ENCODE results near the gene TNRC18. TPM values are rescaled to one million over a fixed set of nuclear protein-coding genes. Genes with fewer than 3 reads are reported as not detected.

TNRC18 gene
- total and polyA plus RNA-seq, 9 of the 15 experiments (the other 6 are each of a cell fraction or from before 2014, with no cell fraction given): 0.03 to 43.2 (median 18.0) TPM

GRCh38 chr7:5425507-5426225 lies 2.0 kb upstream of the TNRC18 start (continued):
- TF ChIP-seq THRB (CRISPR knock-in tag; conservative IDR thresholded peaks at IDR 0.05): peak; percentile 73; the same call in 1 of the 2 replicates
- TF ChIP-seq NFRKB (IDR thresholded peaks at IDR 0.05; ENCODE audit: low read depth): peak; percentile 69
- peak; percentile 56 for TF ChIP-seq CHD1 (IDR thresholded peaks at IDR 0.05; ENCODE audit: low read length)
- TF ChIP-seq, protein P1, sequence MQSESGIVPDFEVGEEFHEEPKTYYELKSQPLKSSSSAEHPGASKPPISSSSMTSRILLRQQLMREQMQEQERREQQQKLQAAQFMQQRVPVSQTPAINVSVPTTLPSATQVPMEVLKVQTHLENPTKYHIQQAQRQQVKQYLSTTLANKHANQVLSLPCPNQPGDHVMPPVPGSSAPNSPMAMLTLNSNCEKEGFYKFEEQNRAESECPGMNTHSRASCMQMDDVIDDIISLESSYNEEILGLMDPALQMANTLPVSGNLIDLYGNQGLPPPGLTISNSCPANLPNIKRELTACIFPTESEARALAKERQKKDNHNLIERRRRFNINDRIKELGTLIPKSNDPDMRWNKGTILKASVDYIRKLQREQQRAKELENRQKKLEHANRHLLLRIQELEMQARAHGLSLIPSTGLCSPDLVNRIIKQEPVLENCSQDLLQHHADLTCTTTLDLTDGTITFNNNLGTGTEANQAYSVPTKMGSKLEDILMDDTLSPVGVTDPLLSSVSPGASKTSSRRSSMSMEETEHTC (IDR thresholded peaks at IDR 0.05): 0 out of 2 replicates have a peak, but pooled peaks have one; percentile 28
- no peak for TF ChIP-seq CBX2 (IDR thresholded peaks at IDR 0.05; ENCODE audit: insufficient read depth, low read length, poor library complexity, severe bottlenecking)
- peak; percentile 41; the same call in 1 of the 2 replicates for TF ChIP-seq PKNOX1 (IDR thresholded peaks at IDR 0.05)
- TF ChIP-seq PTBP1 (IDR thresholded peaks at IDR 0.05; ENCODE audit: low read depth, low read length): peak; percentile 100
- 0 out of 4 replicates have a peak, but pooled peaks of 1 of the 2 experiments have one; percentile 33 for TF ChIP-seq SRF (CRISPR knock-in tag; IDR thresholded peaks at IDR 0.05)
- no peak for TF ChIP-seq ATF2 (CRISPR knock-in tag; IDR thresholded peaks at IDR 0.05)
- TF ChIP-seq POLR2A (conservative IDR thresholded peaks at IDR 0.05): peak; percentile 79
- TF ChIP-seq SIN3A (IDR thresholded peaks at IDR 0.05; ENCODE audit: borderline replicate concordance in 2 of 2, control insufficient read depth in 1 of 2, low read depth in 2 of 2, low read length in 2 of 2): peak in 1 of 2 experiments; percentile 44; a peak in 1 of 4 replicates
- no peak for TF ChIP-seq HDGF (IDR thresholded peaks at IDR 0.05)
- no peak for TF ChIP-seq FOSL1 (tag; conservative IDR thresholded peaks at IDR 0.05)
- TF ChIP-seq THRA (IDR thresholded peaks at IDR 0.05): no peak
- TF ChIP-seq THAP7 (CRISPR knock-in tag; IDR thresholded peaks at IDR 0.05): 0 out of 2 replicates have a peak, but pooled peaks have one; percentile 18
- TF ChIP-seq NELFE (IDR thresholded peaks at IDR 0.05; ENCODE audit: insufficient read depth, insufficient read length): no peak
- peak; percentile 75 for TF ChIP-seq BRD9 (IDR thresholded peaks at IDR 0.05; ENCODE audit: low read depth, partially characterized antibody)
- TF ChIP-seq RBBP5 (IDR thresholded peaks at IDR 0.05; ENCODE audit: borderline replicate concordance, insufficient read depth, low read length, poor library complexity, severe bottlenecking): peak; percentile 54
- peak; percentile 33 for TF ChIP-seq SMARCB1 (IDR thresholded peaks at IDR 0.05; ENCODE audit: insufficient read length, low read depth)
- TF ChIP-seq PHF21A (IDR thresholded peaks at IDR 0.05; ENCODE audit: borderline replicate concordance, low read depth): peak; percentile 99
